ENCODE measurements around the gene NPAS3.

DNA sequence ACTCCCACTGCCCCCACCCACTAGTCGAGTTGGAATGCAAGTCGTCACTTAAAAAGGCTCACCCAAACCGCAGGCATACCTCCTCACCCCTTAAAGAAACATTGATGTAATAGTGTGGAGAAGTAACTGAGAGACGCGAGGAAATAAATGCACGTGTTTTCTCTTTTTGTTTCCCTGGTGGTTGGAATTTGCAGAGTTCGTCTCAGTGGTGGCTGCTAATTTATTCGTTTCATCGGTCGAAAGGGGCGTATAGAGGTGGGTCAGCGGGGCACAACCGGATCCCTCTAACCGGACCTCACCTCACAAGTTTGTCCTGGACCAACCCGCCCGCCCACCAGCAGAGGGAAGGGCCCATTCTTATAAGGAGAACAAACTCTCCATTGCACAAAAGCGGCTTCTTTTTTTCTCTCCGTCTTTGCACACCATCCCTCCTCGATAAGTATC, 5.0 kb upstream of the NPAS3 start:
- TF ChIP-seq, protein P1, sequence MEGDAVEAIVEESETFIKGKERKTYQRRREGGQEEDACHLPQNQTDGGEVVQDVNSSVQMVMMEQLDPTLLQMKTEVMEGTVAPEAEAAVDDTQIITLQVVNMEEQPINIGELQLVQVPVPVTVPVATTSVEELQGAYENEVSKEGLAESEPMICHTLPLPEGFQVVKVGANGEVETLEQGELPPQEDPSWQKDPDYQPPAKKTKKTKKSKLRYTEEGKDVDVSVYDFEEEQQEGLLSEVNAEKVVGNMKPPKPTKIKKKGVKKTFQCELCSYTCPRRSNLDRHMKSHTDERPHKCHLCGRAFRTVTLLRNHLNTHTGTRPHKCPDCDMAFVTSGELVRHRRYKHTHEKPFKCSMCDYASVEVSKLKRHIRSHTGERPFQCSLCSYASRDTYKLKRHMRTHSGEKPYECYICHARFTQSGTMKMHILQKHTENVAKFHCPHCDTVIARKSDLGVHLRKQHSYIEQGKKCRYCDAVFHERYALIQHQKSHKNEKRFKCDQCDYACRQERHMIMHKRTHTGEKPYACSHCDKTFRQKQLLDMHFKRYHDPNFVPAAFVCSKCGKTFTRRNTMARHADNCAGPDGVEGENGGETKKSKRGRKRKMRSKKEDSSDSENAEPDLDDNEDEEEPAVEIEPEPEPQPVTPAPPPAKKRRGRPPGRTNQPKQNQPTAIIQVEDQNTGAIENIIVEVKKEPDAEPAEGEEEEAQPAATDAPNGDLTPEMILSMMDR (IDR thresholded peaks at IDR 0.05): peak in 1 of 4 experiments; percentile 22
- TF ChIP-seq POLR2A (IDR thresholded peaks at IDR 0.05) (no peak), POLR2AphosphoS5 (IDR thresholded peaks at IDR 0.05) (no peak)
